Kidney epithelial cell (primary cell): Measurements from ENCODE around the gene SCMH1. TPM values are rescaled to one million over a fixed set of nuclear protein-coding genes. Genes with fewer than 3 reads are reported as not detected.

Experiments
- DNase-seq: peaks from one replicate; pipeline ENCODE4 v3.0.0-alpha.2; 2010; ENCODE audit warnings: low read depth
- H3K27me3 ChIP-seq: 2 replicates; pipeline ENCODE4 v1.6.0; 2011; ENCODE audit warnings: low read length; ENCODE audit not compliant: control insufficient read depth, insufficient read depth
- H3K36me3 ChIP-seq: 2 replicates; pipeline ENCODE4 v1.5.1; 2011; ENCODE audit warnings: low read length; ENCODE audit not compliant: control insufficient read depth, insufficient read depth
- H3K4me3 ChIP-seq: 2 replicates; pipeline ENCODE4 v1.5.1; 2011; ENCODE audit warnings: low read depth, mild to moderate bottlenecking, control low read depth, low read length
- CTCF ChIP-seq: IDR thresholded peaks from 2 replicates; pipeline ENCODE4 v1.5.1; 2011; ENCODE audit warnings: mild to moderate bottlenecking, moderate library complexity, low read length, control low read depth, inconsistent platforms; ENCODE audit not compliant: insufficient read depth, poor library complexity, severe bottlenecking
- total RNA-seq: library from RNA; depleted of rRNA; stranded (reverse); fragments of >200 nt; gene quantifications from 2 replicates; pipeline ENCODE4 v1.2.3, GENCODE V29; 2015

Gene SCMH1
- total RNA-seq, 1 donor from 2014 or later = 24.3 TPM

GRCh38 chr1:41284121-41284520 is 42.0 kb upstream of the SCMH1 start:
- TF ChIP-seq CTCF = no peak
- no peak for DNase-seq
- peaks cover 30% of the 10 kb centered on the region for H3K27me3 ChIP-seq
- no peaks in the 10 kb centered on the region for H3K36me3 ChIP-seq
- no peak overlapping the region for H3K4me3 ChIP-seq

GRCh38 chr1:41282679-41283317 is 40.7 kb upstream of the SCMH1 start:
- peak; percentile 96 for TF ChIP-seq CTCF
- H3K36me3 ChIP-seq = no peaks in the 10 kb centered on the region
- no peak for DNase-seq
- no peak overlapping the region for H3K4me3 ChIP-seq
- peaks cover 28% of the 10 kb centered on the region for H3K27me3 ChIP-seq

- TF ChIP-seq CTCF = no peak
- H3K4me3 ChIP-seq = no peak overlapping the region
- DNase-seq = no peak
- H3K27me3 ChIP-seq = peaks cover 23% of the 10 kb centered on the region
- no peaks in the 10 kb centered on the region for H3K36me3 ChIP-seq
These were observed 39.2 kb upstream of the SCMH1 start for GRCh38 chr1:41281334-41281733.

GRCh38 chr1:41280202-41281032 is 38.3 kb upstream of the SCMH1 start:
- TF ChIP-seq CTCF = no peak
- Histone ChIP-seq H3K36me3 (no peaks in the 10 kb centered on the region), H3K27me3 (peaks cover 17% of the 10 kb centered on the region), H3K4me3 (no peak overlapping the region)
- DNase-seq = no peak

- peaks cover 10% of the 10 kb centered on the region for H3K27me3 ChIP-seq
- no peak for DNase-seq
- H3K4me3 ChIP-seq = no peak overlapping the region
- no peak for TF ChIP-seq CTCF
- no peaks in the 10 kb centered on the region for H3K36me3 ChIP-seq
These were observed 36.0 kb upstream of the SCMH1 start for GRCh38 chr1:41278076-41278475.
